ENCODE measurements around the gene PRKRA.
"Not testable (repeated sequence)": the region's sequence is repeated elsewhere in the genome, so short reads cannot be mapped to it uniquely, and the experiment has no call there.

Gene PRKRA
- 54.0 to 56.1 reads per million in 2 experiments for total RNA-seq

DNA sequence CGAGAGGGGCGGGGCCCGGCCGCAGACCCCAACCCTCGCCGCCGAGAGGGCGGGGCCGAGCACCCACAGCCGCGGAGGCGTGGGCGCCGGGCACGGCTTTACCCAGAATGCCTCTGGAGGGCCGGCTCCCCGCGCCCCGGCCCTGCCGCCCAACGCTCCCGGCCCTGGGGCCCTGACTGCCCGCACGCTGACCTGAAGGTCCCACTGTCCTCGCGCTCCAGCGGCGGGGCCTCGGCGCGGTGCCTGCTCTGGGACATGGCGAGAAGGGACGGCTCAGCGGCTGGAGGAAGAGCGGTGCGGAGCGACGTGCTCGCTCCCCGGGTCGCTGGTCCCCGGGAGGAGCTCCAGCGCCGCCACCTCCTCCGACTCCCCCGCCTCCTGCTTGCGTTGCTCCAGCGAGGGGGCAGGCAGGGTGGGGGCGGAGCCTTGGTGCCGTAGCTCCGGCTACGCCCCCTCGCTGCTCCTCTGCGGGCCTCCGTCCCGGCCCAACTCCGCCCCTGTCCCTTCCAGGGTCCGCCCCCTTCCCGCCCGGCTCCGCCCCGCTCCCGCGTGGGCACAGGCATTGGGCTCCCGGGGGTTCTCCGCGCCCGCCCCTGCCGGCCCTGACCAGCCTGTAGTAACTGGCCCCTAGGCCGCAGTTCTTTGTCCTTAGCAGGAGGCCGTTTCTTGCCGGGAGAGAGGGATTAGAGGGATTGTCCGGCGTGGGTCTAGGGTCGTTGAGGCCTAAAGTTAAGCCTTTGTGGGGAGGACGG is at the start of gene PRKRA, which contains the start of gene PJVK:
TSS of gene PRKRA (minus strand) at position 402 of the 752 bp plus-strand sequence. CDS start at position 257, 145 bp downstream.
TSS of gene PJVK (plus strand) at position 605 of the 752 bp plus-strand sequence. CDS start 2,032 bp downstream, outside the sequence.
- DNase-seq (ENCODE audit: low read depth): peak; percentile 93

DNA sequence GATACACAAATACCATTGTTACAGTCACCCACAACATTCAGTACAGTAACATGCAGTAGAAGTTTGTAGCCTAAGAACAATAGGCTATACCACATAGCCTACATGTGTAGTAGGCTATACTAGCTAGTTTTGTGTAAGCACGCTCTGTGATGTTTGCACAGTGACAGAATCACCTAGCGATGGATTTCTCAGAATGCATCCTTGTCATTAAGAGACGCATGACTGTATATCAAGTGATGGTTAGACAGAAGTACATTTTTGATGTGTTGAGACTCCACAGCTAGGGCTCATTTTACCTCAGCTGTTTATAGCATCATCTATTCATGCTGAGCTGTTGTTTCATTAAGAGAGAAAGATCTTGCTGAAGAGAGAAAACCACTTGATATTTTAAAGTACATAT is 48.7 kb upstream of the PRKRA start:
- DNase-seq (ENCODE audit: low read depth): no peak

DNA sequence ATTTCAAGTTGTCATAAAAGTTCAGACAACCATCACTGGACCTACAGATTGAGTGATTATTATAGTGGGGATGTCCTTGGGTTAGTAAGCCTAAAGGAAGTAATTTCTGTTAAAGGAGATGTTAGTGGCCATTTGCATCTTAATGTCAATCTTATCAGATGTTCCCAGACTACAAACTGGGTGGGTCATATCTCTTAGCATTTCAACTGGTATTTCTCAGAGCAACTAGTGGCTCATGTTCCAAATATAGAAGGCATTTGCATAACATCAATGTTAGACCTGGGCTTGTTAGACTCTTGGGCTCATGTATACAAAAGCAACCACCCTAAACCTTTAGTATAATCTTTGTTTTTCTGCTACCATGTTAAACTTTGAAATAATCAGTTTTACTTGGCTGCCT is 47.2 kb upstream of the PRKRA start:
- no peak for DNase-seq (ENCODE audit: low read depth)

DNA sequence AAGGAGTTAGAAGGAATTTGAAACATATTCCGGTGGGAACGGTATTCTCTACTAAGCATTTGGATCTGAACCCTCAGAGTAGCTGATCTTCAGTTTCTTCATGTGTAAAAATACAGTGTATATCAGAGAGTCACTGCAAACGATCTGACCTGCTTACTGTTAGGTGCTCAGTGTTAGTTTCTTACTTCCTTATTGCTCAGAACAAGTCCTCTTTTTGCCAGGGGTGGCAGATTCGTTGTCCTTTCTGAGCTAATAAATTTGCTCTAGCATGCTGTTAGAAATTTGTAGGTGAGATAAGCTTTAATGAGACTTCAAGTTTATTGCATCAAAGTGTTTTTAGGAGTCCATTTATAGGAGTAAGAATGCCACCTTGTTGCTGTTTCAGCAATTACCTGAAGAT is 45.1 kb upstream of the PRKRA start:
- no peak for DNase-seq (ENCODE audit: low read depth)

DNA sequence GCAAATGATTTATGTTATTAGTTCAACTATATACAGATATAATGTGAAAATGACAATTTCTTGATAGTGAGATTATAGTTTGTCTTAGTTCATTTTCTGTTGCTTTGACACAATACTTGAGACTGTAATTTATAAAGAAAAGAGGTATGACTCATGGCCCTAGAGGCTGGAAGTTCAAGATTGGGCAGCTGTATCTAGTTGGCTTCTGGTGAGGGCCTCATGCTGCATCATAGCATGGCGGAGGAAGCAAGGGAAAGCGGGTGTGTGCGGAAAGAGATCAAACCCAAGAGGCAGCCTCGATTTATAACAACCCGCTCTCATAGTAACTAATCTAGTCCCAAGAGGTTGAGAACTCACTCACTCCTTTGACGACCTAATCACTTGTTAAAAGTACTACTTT is 40.6 kb upstream of the PRKRA start:
- DNase-seq (ENCODE audit: low read depth): no peak

DNA sequence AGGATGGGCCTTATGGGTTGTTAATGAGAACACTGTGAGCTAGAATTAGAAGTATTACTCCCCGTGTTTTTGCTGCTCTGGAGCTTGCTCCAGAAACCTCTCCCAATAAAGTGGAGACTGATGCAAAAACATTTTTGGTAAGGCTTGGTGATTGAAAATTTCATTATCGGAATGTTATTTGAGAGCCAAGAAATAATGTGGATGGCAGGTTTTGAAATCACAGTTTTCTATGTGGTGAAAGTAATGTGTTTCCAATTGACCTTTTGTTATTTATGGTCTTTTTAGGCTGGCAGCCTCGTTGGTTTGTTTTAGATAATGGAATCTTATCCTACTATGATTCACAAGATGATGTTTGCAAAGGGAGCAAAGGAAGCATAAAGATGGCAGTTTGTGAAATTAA is 34.4 kb upstream of the PRKRA start:
- DNase-seq (ENCODE audit: low read depth): no peak

DNA sequence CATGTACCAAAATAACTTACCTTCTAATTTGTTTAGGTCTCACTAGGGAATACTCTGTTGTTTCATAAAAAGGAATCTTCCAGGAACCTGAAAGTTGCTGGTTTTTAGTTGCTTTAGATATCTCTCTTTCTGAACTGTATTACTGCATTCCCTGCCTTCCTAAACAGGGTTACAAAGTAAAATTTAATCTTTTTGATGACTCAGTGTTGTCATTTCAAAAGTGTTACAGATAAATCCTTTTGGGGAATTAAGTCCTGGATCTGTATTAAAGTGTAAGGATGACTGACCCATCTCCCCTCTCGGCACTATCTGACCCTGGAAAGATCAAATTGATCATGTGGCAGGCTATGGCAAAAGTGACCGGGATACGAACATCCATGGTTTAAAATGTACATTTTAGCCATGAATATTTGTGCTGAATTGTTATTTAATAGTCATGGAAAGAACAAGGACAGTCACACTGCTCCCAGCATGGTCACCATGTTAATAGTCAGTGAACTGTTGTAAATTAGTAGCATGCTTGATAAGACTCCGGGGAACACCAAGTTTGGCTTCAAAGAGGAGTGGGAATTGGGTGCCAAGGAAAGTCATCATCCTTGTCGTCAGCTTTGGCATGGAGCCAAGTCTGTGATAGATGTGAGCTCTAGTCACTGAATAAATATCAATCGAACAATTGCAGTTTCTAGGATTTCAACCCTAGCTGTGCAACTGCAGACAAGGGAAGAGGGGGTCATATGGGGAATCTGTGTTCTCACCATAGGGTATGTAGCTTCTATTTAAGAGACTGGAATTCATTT is 33.5 kb upstream of the PRKRA start:
- DNase-seq (ENCODE audit: low read depth): no peak

DNA sequence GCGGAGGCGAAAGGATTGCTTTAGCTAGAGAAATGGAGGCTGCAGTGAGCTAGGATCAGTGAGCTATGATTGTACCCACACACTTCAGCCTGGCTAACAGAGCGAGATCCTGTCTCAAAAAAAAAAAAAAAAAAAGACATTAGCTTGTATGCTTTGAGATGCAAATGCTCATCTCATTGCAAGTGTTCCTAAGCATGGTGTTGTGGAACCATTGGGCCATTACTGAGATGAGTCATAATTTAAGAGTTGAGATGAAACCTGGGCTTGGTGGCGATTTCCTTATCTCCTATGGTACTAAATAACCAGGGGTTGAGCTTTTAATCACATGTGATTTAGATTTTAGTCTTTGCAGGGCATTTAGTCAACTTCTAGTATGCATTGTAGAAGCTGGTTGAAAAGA is 31.5 kb upstream of the PRKRA start:
- DNase-seq (ENCODE audit: low read depth): no peak

DNA sequence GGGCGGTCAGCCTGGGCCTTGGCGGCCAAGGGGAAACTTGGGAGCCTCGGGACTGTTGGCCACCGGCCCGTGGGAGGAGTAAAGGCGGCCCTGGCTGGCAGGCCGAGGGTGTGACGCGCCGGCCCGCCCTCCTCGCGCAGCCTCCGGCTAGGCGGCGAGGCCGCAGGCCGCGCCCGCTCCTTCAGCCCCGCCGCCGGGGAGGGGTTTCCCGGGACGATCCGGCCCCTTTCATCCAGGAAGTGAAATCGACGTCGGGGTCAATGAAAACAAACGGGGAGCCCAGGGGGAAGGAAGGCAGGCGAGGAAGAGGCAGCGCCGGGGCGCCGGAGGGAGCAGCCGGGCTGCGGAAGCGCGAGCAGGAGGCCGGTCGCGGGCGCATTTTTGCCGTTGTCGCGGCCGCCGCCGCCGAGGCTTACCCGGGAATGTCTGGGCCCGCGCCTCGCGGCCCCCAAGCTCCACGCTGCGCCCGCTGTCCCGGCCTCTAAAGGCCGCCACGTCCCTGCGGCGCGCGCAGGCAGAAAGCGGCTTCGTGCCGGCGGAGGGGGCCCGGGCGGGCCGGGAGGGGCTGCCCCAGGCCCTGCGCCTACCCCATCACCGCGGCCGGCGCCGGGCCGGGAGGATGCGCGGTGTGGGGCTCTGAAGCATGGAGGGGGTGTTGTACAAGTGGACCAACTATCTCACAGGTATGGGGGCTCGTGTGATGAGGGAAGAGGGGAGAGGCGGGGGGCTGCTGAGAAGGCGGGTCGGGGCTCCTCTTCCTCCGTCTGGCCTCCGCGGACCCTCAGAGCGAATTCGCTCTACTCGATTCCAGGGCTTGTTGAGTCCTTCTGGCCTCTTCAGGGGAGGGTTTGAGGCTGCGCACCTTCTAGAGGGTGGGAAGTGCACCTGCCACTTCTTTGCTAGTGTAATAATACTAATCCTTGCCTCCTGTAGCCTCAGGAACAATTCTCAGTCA is 29.5 kb upstream of the PRKRA start, which contains the start of gene PLEKHA3:
TSS of gene PLEKHA3 (plus strand) at position 231 of the 955 bp plus-strand sequence. CDS start at position 644, 413 bp downstream.
- DNase-seq (ENCODE audit: low read depth): peak; percentile 54

DNA sequence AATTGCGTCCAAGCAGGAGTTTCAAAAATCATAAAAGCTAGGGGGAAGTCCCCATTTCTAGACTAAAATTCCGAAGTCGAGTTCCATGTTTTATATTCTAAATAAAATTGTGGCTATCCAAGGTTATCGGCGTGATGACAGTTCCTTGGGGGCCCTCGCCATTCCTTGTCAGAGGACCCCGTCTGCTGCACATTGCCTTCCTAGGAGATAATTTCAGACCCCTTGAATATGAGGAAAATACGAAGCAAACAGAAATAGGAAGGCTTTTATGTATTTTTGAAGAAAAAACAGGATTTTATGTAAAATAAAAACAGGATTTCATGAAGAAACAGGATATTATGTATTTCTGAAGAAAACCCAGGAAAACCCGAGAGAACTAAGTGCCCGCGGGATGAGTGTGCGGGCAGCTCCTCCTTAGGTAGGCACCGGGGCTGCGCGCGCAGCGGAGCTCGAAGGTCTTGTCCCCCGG is 28.8 kb upstream of the PRKRA start:
- no peak for DNase-seq (ENCODE audit: low read depth)

DNA sequence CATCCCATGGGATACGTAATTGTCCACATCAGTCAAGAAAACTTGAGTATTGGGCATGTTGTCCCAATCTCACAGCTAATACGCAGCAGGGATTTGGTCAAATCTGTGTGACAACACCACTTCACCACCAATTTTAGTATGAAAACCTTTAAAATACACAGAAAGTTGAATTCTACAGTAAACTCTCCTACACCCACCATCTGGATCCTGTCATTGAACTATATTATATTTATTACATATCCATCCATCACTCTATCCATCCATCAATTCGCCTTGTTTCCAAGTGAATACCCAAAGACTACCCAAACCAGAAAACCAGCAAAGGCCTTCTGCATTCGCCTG is 28.3 kb upstream of the PRKRA start:
- DNase-seq (ENCODE audit: low read depth): no peak

DNA sequence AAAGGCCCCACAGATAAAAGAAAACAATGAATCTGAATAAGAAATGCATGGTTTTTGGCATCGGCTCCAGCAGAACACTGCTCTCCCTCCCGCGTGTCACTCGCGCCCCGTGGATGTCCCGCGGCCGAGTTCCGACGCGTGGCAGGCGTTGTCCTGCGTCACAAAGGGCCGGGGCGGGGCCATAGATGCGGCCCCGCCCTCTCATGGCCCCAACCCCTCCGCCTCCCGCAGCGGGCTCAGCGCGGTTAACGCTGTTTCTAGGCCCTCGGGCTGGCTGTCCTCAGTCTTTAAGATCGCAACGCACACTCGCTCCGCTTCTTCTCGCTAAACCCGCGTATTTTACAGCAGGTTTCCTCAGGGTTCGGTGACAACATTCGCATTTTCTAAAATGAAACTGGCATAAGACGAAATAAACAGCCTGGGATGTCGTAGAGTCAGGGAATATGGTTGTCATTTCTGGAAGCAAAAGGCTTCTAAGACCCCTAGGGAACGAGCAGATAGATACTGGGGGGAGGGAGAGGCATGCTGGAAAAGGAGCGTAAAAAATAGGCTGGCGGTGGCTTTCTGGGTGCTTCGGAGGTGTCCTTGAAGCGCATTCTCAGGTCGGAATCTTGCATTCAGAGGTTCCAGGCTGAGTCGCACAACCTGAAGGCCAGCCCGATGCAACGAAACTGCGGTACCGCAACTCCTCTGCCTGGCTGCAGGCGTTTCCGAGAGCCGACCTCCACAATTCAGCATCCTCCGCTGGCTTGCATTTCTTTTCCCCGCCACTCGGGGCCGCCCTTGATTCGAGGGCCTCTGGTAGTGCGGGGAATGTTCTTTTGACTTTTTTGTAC is 27.7 kb upstream of the PRKRA start, which contains the start of gene FKBP7:
TSS of gene FKBP7 (minus strand) at position 162 of the 836 bp plus-strand sequence. CDS start at position 61, 101 bp downstream.
- peak; percentile 83 for DNase-seq (ENCODE audit: low read depth)

DNA sequence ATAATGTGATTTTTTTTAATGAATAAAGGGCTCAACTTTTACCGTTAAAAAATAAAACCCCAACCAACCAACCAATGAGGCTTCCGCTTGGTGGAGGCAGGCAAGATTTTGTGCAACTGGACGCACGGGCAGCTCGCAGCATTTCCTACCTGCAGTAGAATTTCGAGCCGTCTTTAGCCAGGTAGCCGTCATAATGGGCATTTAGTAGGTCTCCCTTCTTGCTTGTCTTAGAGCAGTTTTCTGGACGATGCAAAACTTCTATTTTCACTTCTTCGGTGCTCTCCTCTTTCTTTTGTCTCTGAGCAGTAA is 27.1 kb upstream of the PRKRA start:
- no peak for DNase-seq (ENCODE audit: low read depth)

DNA sequence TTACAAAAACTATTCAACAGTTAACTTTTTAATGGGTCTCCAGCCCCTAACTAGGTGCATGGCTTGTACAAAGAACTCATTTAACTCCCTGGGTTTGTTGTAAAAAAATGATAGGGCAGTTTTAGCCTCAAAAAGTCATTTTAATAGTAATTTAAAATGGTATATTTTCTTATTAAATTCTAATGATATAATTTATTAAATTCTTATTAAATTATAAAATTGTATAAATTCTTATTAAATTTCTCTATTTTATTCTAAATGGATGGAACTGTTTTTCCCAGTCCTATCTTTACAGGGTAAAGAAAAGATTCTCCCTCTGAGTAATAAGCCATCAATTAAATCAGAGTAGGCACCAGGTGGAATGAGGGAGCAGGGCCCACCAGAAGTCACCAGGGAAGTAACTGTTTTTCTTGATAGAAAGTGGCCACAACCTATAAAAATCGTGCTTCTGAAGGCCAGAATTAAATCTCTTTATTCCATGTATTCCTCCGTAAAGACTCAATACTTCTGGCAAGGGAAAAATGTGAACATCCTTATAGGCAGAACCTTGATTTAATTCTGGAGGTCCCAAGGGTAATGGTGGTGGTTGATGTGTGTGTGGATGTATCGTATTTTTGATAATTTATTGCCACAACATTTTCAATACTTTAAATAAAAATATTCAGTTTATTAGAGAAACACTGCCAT is 26.6 kb upstream of the PRKRA start:
- no peak for DNase-seq (ENCODE audit: low read depth)

DNA sequence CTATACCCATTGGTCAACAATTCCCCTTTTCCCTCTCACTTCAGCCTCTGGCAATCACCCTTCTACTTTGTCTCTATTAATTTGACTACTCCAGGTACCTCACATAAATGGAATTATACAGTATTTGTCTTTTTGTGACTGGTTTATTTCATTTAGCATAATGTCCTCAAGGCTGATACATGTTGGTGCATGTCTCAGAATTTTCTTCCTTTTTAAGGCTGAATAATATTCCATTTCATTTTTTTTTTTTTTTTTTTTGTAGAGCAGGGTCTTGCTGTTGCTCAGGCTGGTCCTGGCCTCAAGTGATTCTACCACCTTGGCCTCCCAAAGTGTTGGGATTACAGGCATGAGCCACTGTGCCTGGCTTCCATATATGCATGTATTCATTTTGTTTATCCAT is 25.5 kb upstream of the PRKRA start:
- DNase-seq (ENCODE audit: low read depth): no peak

DNA sequence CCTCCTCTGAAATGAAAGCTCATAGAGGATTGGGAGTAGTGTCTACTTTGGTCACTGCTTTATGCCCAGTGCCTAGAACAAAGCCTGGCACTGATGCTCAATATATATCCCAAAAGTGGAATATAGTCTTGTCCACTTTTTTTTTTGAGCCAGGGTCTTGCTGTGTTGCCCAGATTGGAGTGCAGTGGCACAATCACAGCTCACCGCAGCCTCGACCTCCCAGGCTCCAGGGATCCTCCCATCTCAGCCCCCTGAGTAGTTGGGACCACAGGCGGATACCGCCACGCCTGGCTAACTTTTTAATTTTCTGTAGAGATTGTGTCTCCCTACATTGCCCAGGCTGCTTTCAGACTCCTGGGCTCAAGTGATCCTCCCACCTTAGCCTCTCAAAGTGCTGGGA is 23.6 kb upstream of the PRKRA start:
- DNase-seq (ENCODE audit: low read depth): no peak

DNA sequence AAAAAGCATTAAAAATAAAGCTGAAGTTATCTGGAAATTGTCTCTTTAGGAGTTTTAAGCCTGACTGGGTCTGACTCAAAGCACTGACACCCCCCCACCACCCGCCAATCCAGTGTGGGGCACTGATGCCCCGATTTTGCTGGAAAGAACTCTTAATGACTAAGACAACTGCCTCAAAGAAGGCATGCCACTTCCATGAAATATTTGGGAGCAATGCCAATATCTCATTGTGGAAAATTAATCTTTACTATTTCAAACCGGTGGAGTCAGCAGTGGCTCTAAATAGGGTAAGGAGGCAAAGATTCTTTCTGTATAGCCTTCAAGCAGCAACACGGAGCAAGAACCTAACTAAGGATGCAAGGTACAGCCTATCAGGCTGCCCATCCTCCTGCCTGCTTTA is 23.0 kb upstream of the PRKRA start:
- no peak for DNase-seq (ENCODE audit: low read depth)

DNA sequence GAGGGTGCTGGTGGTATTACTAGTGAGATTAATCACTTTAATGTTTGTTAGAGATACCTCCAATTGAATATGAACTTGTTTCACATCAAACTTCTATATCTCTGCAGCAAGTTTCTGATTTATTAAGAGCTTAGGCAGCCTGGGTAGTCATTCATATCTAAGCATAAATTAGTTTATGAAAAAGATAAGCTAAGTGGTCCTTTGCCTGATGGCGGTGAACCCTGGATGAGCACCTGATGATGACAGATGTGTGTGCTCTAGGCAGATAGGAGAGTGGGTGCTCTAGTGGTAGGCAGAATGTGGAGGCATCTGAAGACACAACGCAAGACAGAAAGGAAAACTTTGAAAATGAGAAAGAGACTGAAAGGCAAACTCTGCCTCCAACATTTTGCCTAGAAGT is 22.4 kb upstream of the PRKRA start:
- DNase-seq (ENCODE audit: low read depth): no peak

DNA sequence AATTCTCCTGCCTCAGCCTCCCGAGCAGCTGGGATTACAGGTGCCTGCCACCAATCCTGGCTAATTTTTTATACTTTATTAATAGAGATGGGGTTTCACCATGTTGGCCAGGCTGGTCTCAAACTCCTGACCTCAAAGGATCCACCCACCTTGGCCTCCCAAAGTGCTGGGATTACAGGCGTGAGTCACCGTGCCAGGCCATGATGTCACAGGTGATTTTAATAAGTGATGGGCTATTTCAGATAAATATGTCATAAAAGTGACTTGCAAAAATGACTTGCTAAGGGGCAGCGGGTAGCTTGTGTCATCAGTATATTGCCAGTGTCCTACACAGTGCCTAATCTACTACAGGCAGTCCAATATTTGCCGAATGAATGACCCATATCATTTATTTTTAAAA is 20.3 kb upstream of the PRKRA start:
- DNase-seq (ENCODE audit: low read depth): not testable (repeated sequence)

DNA sequence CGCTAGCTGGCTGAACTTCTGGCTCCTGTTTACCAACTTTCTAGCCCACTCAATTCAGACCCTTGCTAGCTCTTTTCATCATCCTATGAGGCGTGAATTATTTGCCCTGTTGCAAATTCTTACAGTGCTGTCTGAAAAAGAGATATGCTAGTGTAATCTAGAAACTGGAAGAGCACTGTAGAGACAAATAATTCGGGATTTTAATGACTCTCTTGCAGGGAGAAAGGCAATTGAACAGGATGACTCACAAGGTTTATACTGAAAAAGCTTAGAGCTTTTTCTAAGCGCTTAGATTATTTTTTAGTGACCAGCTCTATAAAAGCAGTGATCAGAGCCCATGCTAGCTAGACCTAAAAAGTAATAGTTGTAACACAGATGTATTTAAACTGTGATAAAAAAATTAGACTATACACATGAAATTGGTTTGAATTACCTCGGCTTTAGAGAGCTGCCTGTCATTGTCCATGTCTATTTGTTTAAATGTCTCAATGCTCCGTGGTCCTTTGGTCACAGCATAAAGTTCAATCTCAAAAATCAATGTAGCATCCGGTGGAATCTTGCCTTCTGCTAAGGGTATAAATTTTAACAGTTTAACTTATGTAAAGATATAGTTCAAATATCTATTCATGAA is 18.4 kb upstream of the PRKRA start:
- DNase-seq (ENCODE audit: low read depth): no peak
